Astrocyte (in vitro differentiated cells and primary cell): ENCODE results near the gene PCBP1. TPM values are rescaled to one million over a fixed set of nuclear protein-coding genes. Genes with fewer than 3 reads are reported as not detected.

Experiments used
- DNase-seq: peaks from one replicate; pipeline ENCODE4 v3.0.0-alpha.2; 2010; ENCODE audit warnings: low read depth
- FAIRE-seq: peaks from 2 replicates; lab custom pipeline; 2011; peaks lifted over from hg19 to GRCh38; lab: Jason Lieb, UNC
- H2AFZ ChIP-seq: 2 replicates; pipeline ENCODE4 v1.6.0; 2012; ENCODE audit warnings: low read depth, low read length, inconsistent platforms
- H3K27ac ChIP-seq: 2 replicates; pipeline ENCODE4 v1.5.1; 2011; ENCODE audit warnings: low read depth, low read length, inconsistent platforms
- H3K27me3 ChIP-seq: 2 replicates; pipeline ENCODE4 v1.6.0; 2011; ENCODE audit warnings: low read length, inconsistent platforms; ENCODE audit not compliant: insufficient read depth
- H3K36me3 ChIP-seq: 2 replicates; pipeline ENCODE4 v1.5.1; 2011; ENCODE audit warnings: low read length, inconsistent platforms; ENCODE audit not compliant: insufficient read depth
- H3K4me1 ChIP-seq: 2 replicates; pipeline ENCODE4 v1.5.1; 2011; ENCODE audit warnings: low read length, inconsistent platforms; ENCODE audit not compliant: insufficient read depth
- H3K4me2 ChIP-seq: 2 replicates; pipeline ENCODE4 v1.6.0; 2012; ENCODE audit warnings: low read length, inconsistent platforms
- H3K4me3 ChIP-seq: 2 replicates; pipeline ENCODE4 v1.5.1; 2011; ENCODE audit warnings: low read depth, mild to moderate bottlenecking, low read length, inconsistent platforms; ENCODE audit not compliant: insufficient read depth
- H3K79me2 ChIP-seq: 2 replicates; pipeline ENCODE4 v1.6.0; 2012; ENCODE audit warnings: mild to moderate bottlenecking, low read length, inconsistent platforms; ENCODE audit not compliant: insufficient read depth
- H3K9ac ChIP-seq: 2 replicates; pipeline ENCODE4 v1.6.0; 2012; ENCODE audit warnings: mild to moderate bottlenecking, low read length, inconsistent platforms
- H3K9me3 ChIP-seq: 2 replicates; pipeline ENCODE4 v1.5.1; 2012; ENCODE audit warnings: low read depth, mild to moderate bottlenecking, low read length, inconsistent platforms; ENCODE audit not compliant: insufficient read depth
- H4K20me1 ChIP-seq: 2 replicates; pipeline ENCODE4 v1.6.0; 2012; ENCODE audit warnings: low read length, inconsistent platforms; ENCODE audit not compliant: insufficient read depth
- H3K27ac Mint-ChIP-seq: one replicate; pipeline ENCODE4 v1.8.0; 2021; ENCODE audit warnings: mild to moderate bottlenecking, mixed read lengths; ENCODE audit not compliant: unreplicated experiment
- H3K27me3 Mint-ChIP-seq: one replicate; pipeline ENCODE4 v1.8.0; 2021; ENCODE audit warnings: low read depth, mixed read lengths; ENCODE audit not compliant: unreplicated experiment
- H3K36me3 Mint-ChIP-seq: one replicate; pipeline ENCODE4 v1.8.0; 2021; ENCODE audit warnings: low read depth, mixed read lengths; ENCODE audit not compliant: unreplicated experiment
- H3K4me1 Mint-ChIP-seq: one replicate; pipeline ENCODE4 v1.8.0; 2021; ENCODE audit warnings: low read depth, mixed read lengths; ENCODE audit not compliant: unreplicated experiment
- H3K4me3 Mint-ChIP-seq: one replicate; pipeline ENCODE4 v1.8.0; 2021; ENCODE audit warnings: mild to moderate bottlenecking, moderate library complexity, mixed read lengths; ENCODE audit not compliant: unreplicated experiment
- H3K9me3 Mint-ChIP-seq: one replicate; pipeline ENCODE4 v1.8.0; 2021; ENCODE audit warnings: mild to moderate bottlenecking, mixed read lengths; ENCODE audit not compliant: unreplicated experiment
- EZH2 ChIP-seq: IDR thresholded peaks from 2 replicates; pipeline ENCODE4 v1.6.1; 2012; ENCODE audit warnings: mild to moderate bottlenecking, low read length, inconsistent platforms; ENCODE audit not compliant: insufficient read depth
- total RNA-seq: library from RNA; stranded (reverse); gene quantifications from 2 replicates; pipeline ENCODE4 v1.2.1, GENCODE V29; 2021
- TF ChIP-seq, protein P1 (sequence below): IDR thresholded peaks from 2 replicates; pipeline ENCODE4 v1.5.1; 2011; ENCODE audit warnings: low read depth, mild to moderate bottlenecking, inconsistent platforms, low read length, moderate library complexity; ENCODE audit not compliant: insufficient read depth

Gene PCBP1
- total RNA-seq, 1 donor from 2014 or later, result 205 TPM

DNA sequence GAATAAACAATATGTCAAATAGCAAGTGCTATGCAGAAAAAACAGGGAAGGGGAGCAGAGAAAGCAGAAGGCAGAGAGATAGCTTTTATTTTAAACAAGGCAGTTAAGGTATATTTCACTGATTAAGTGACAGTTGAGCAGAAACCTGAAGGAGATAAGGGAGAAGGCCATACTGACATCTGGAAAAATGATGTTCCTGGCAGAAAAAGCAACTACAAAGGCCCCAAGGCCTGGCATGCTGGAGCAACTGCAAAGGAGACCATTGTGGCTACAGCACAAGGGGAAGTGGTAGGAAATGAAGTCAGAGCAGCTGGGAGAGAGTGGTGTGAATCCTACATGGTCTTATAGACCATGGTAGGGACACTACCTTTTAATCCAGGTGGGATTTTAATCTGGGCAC is 8.9 kb upstream of the PCBP1 start:
- Mint-ChIP-seq H3K36me3 (peaks cover 8% of the 10 kb centered on the region), H3K27me3 (no peaks in the 10 kb centered on the region), H3K27ac (no peak overlapping the region), H3K4me1 (peaks cover 4% of the 10 kb centered on the region), H3K9me3 (no peaks in the 10 kb centered on the region), H3K4me3 (no peak overlapping the region)
- H3K36me3 ChIP-seq, result peaks cover 8% of the 10 kb centered on the region
- no peaks in the 10 kb centered on the region for H3K79me2 ChIP-seq
- DNase-seq (no peak), FAIRE-seq (no peak)
- H2AFZ ChIP-seq, result no peak overlapping the region
- no peak overlapping the region for H3K9ac ChIP-seq
- no peaks in the 10 kb centered on the region for H4K20me1 ChIP-seq
- H3K9me3 ChIP-seq, result no peaks in the 10 kb centered on the region
- no peaks in the 10 kb centered on the region for H3K27me3 ChIP-seq
- H3K27ac ChIP-seq, result no peak overlapping the region
- no peak overlapping the region for H3K4me3 ChIP-seq
- no peak overlapping the region for H3K4me2 ChIP-seq
- H3K4me1 ChIP-seq, result no peaks in the 10 kb centered on the region
- TF ChIP-seq EZH2, result no peak
- TF ChIP-seq, protein P1, sequence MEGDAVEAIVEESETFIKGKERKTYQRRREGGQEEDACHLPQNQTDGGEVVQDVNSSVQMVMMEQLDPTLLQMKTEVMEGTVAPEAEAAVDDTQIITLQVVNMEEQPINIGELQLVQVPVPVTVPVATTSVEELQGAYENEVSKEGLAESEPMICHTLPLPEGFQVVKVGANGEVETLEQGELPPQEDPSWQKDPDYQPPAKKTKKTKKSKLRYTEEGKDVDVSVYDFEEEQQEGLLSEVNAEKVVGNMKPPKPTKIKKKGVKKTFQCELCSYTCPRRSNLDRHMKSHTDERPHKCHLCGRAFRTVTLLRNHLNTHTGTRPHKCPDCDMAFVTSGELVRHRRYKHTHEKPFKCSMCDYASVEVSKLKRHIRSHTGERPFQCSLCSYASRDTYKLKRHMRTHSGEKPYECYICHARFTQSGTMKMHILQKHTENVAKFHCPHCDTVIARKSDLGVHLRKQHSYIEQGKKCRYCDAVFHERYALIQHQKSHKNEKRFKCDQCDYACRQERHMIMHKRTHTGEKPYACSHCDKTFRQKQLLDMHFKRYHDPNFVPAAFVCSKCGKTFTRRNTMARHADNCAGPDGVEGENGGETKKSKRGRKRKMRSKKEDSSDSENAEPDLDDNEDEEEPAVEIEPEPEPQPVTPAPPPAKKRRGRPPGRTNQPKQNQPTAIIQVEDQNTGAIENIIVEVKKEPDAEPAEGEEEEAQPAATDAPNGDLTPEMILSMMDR, result no peak

DNA sequence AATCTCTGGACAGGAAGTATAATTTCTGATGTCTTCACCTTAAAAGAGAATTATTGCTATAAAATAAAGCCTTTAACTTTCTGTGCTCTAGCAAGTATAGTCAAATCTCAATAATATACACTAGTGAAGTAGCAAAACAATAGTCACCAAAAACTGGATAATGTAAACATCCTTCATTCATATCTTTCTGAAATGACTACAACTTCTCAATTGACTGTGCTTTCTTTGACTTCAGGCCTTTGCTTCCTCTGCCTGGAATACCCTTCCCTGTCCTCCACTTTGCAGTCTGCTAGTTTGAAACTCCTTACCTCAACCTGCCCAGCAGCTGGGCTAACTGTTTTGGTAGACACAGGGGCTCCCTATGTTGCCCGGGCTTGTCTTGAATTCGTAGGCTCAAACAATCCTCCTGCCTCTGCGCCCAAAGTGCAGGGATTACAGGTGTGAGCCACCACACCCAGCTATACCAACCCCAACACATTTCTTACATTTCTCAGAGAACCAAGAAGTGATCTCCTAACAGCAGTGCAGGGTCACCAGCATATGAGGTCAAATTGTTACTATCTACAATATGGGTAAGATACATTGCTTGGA is 6.6 kb upstream of the PCBP1 start:
- no peaks in the 10 kb centered on the region for H3K27me3 Mint-ChIP-seq
- peaks cover 5% of the 10 kb centered on the region for H3K36me3 ChIP-seq
- H3K79me2 ChIP-seq, result peaks cover 6% of the 10 kb centered on the region
- DNase-seq (no peak), FAIRE-seq (no peak)
- H3K27ac ChIP-seq, result no peak overlapping the region
- peak overlapping the region; percentile 34 for H3K4me3 Mint-ChIP-seq
- H3K9ac ChIP-seq, result no peak overlapping the region
- H3K36me3 Mint-ChIP-seq, result peaks cover 8% of the 10 kb centered on the region
- no peaks in the 10 kb centered on the region for H3K9me3 ChIP-seq
- no peaks in the 10 kb centered on the region for H3K9me3 Mint-ChIP-seq
- H3K4me3 ChIP-seq, result no peak overlapping the region
- peaks cover 2% of the 10 kb centered on the region for H3K4me1 ChIP-seq
- H3K27me3 ChIP-seq, result no peaks in the 10 kb centered on the region
- H3K4me1 Mint-ChIP-seq, result peaks cover 22% of the 10 kb centered on the region
- H4K20me1 ChIP-seq, result no peaks in the 10 kb centered on the region
- no peak overlapping the region for H2AFZ ChIP-seq
- TF ChIP-seq EZH2, result no peak
- TF ChIP-seq, protein P1, result no peak
- H3K4me2 ChIP-seq, result no peak overlapping the region
- H3K27ac Mint-ChIP-seq, result no peak overlapping the region

- H4K20me1 ChIP-seq, result no peaks in the 10 kb centered on the region
- H3K36me3 ChIP-seq, result peaks cover 5% of the 10 kb centered on the region
- H2AFZ ChIP-seq, result no peak overlapping the region
- H3K27me3 ChIP-seq, result no peaks in the 10 kb centered on the region
- peaks cover 7% of the 10 kb centered on the region for H3K4me1 ChIP-seq
- H3K9me3 ChIP-seq, result no peaks in the 10 kb centered on the region
- Mint-ChIP-seq H3K9me3 (no peaks in the 10 kb centered on the region), H3K36me3 (peaks cover 8% of the 10 kb centered on the region), H3K27me3 (no peaks in the 10 kb centered on the region), H3K4me1 (peaks cover 23% of the 10 kb centered on the region), H3K4me3 (no peak overlapping the region), H3K27ac (no peak overlapping the region)
- H3K79me2 ChIP-seq, result peaks cover 6% of the 10 kb centered on the region
- H3K27ac ChIP-seq, result no peak overlapping the region
- FAIRE-seq (no peak), DNase-seq (no peak)
- no peak overlapping the region for H3K9ac ChIP-seq
- no peak overlapping the region for H3K4me2 ChIP-seq
- no peak overlapping the region for H3K4me3 ChIP-seq
- TF ChIP-seq, protein P1, result no peak
- no peak for TF ChIP-seq EZH2
Observed at GRCh38 chr2:70081221-70081620, 6.1 kb upstream of the PCBP1 start.
